Activated CD4-positive, alpha-beta T cell treated with anti-CD3 and anti-CD28 coated beads, Interleukin-2, Interleukin-6, amounts not matched to agents 100 ng/mL and 50 ng/mL, durations not matched to agents 16 hours and 8 hours (primary cell): ENCODE measurements around the gene KHDC4.
A peak's percentile ranks its signal among the peaks of the same experiment; 100 is the strongest.

Experiments
- DNase-seq: peaks from one replicate; pipeline ENCODE4 v3.0.0-alpha.2; 2020

The KHDC4 gene

DNA sequence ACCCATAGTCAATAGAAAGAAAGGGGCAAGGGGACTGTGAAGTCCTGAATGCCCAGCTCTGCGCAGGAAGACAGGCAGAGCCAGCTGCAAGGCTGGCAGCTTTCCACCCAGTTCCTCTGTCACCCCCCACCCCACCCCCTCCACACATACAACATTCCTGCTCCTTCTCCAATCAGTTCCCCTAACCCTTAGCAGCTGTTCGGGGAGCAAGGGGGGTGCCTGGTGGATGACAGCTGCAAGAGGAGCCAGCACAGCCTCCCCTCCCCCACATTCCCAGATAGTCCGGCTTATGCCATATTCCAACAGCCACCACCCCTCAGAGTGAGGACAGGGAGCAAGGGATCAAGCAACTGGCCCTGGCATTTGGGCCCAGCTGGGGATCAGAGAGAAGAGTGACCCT, 34.5 kb upstream of the KHDC4 start:
- DNase-seq = no peak

- no peak for DNase-seq
Observed at GRCh38 chr1:155968051-155968400, 33.8 kb upstream of the KHDC4 start.

DNA sequence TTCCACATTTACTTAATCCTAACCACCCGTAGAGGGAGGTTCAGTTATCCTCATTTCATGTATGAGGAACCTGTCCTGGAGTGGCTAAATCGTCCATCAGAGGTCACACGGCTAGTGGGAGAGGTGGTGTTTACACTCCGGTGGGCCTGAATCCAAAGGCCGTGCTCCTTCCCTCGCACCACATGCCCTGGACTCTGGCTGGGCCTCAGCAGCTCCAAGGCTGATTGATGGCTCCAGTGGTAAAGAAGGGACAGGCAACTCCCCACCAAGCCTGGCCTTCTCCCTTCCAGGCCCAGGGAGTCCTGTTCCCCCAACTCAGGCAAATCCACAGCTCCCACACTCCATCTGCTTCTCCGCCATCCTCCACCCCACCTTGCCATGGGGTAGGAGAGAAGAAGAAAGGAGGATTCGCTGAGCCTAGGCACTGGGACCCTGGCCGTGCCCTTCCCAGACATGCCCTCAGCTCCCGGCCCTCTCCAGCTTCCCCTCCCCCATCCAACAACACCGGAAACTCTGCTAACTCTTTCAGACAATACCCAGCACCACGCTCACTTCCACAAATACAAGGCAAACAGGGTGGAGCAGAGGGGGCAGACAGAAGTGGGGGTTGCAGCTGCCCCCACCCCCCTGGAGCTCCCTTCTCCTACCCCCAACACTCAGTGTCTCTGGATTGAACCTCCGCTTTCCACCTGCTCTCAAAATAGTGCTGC, 33.3 kb upstream of the KHDC4 start:
- no peak for DNase-seq

DNA sequence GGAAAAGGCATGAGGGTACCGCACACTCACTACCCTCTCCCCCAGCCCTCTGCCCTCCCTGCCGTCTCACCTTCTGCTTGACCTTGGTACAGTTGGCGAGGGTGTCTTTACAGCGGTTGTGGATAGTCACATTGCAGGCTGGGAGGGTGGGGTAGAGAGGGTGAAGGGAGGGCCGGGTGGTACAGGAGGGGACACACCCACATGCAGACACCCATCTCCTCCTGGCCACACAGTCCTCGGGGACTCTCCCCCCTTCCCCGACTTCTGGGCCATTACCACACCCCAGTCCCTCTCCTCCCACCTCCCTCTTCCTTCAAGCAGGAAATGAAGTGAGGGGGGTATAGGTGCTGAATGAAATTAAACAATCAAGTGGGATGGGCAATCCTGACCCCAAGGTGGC, 32.5 kb upstream of the KHDC4 start:
- DNase-seq = no peak

- DNase-seq = no peak
Observed at GRCh38 chr1:155966135-155966534, 31.9 kb upstream of the KHDC4 start.

DNA sequence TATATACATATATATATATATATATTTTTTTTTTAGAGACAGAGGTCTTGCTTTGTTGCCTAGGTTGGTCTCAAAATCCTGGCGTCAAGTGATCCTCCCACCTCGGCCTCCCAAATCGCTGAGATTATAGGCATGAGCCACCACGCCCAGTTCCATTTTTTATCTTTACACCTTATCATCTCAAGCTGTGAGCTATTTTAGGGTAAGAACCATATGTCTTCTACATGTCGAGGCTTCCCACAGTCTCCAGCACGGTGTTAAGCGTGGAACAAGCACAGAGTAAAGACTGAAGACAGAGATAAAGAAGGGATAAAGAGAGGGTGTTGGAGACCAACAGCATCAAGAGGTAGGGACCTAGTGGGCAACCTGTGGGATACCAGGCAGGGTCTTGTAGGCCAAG, 30.0 kb upstream of the KHDC4 start:
- no peak for DNase-seq

GRCh38 chr1:155962599-155963211, 28.5 kb upstream of the KHDC4 start:
- DNase-seq = no peak

DNA sequence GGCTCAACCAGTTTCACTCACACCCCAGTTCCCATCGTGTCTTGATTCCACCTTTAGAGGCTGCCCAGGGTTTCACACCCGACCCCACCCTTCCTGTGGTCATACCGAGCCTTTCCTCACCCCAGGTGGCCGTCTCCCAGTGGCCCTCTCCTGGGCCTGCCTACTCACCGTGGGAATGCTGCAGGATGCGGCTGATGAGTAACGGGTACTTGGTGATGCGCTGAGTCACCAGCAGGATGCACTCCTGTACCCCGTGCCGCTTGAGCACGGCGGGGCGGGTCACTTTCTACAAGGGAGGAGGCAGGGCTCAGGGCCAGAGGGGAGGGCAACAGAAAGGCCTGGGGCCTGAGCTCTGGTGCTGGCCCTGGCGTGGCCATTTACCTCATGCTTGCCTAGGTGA, 27.7 kb upstream of the KHDC4 start:
- DNase-seq = peak; percentile 47

GRCh38 chr1:155960081-155960745, 26.0 kb upstream of the KHDC4 start:
- DNase-seq = no peak

- no peak for DNase-seq
Observed at GRCh38 chr1:155957411-155957915, 23.2 kb upstream of the KHDC4 start.

DNA sequence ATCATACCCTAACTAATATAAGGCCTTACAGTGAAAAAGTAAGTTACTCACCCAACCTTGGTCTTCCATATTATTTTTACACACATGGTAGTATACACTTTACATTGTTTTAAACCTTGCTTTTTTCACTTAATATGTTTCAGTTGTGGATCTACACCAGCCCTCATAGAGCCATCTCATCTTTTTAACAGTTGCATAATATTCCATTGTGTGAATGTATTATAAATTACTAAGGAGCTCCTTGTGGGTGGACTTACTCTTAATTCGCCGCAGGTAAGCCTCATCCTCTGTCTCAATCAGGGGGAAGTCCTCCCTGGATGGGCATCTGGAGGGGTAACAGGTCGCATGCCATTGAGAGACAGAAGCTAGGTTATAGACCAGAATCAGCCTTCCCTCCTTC, 20.4 kb upstream of the KHDC4 start:
- DNase-seq = no peak

DNA sequence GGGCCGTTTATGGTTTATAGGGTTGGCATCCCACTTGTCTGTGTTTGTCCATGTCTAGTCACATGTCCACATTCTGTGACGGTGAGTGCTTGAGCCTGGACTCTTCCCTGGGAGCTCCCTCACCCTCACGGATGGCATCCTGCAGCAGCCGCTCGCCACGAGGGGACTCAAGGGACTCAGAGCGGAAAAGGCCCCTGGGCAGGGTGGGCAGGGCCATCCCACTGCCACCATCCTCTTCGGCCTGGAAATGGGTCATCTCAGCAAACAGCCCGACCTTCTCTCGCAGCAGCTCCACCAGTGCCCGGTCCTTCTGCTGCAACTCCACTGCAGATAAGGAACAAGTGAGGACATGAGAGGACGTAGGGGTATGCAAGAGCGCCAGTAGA, 18.3 kb upstream of the KHDC4 start:
- no peak for DNase-seq

DNA sequence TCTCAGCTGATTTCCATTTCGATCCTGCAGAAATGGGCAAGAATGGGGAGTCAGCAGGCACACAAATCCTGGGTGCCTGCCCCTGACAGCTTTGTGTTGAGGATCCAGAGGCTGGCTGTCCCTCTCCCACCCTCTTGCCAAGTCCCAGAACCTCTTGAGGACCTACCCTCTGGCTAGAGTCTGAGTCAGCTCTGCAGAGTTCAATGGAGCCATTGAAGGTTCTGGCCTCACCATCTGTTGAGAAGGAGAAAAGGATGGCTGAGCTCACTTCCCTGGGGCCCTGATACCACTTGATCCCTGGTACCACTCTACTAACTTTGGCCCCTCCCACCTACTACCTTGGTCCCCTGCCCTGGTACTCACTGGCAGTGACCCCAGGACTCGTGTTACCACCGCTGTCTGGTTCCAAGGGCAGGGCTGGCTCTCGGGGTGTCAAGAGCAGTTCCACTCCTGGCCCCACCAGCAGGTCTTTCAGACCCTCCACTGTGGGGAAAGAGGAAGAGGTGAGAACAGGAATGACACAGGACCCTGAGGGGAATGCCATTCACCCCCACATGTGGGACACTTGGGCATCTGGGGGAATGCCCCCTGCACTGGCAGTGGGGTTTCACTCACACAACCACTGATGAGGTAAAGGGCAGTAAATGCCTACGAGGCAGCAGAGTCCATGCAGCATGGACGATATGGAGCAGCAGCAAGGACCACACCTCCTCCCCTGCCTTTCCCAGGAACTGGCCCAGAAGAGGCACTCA, 17.7 kb upstream of the KHDC4 start:
- no peak for DNase-seq

DNA sequence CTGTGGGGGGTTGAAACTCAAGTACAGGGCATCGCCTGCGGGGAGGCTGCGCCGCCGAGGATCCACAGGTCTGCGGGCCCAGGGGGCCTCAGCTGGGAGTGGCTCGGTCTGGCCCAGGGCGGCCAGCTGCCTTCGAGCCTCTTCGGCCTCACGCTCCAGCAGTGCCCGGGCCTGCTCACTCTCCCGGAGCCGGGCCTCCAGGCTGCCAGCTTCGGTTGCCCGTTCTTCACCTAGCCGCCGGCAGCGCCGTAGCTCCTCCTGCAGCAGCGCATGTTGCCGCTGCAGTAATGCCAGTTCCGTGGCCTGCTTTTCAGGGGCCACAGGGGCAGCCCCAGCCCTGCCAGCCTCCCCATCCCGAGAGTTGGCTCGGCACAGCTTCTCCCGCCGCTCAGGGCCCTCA, 16.6 kb upstream of the KHDC4 start:
- DNase-seq = no peak

DNA sequence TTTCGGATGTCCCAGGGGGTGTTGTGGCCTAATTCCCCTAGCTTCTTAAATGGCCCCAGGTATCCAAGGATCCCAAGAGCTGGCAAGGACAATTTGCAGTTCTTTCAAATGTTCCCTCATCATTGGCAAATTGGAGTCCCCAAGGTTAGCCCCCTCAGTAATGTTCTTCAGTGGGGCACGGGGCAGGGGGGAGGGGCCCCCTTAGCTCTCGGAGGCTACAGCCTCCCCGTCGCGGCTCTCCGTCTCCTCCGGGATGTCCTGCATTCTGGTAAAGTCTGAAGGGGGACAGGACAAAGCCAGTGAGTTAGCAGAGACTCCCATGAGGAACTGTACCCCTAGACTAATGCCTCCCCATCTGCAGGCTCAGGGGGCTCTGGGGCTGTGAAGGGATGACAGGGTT, 13.5 kb upstream of the KHDC4 start:
- no peak for DNase-seq

DNA sequence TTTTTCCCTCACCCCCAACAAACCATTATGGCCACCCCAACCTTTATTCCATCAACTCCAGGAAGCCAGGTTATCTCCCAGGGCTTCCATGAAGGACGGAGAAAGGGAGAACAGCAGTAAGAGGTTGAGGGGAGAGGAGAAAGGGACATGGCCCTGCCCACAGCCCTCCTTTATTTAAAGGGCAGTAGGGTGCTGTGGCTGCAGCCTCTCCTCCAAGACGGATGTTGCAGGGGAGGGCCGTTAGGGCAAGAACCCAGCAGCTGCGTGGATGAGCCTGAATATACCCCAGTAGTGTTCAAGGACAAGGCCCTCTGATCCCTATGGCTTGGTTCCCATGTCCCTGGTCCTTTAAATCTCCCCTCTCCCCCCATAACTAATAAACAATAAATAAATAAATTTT, 13.1 kb upstream of the KHDC4 start:
- DNase-seq = no peak

GRCh38 chr1:155946633-155947219, 12.5 kb upstream of the KHDC4 start:
- DNase-seq = no peak

DNA sequence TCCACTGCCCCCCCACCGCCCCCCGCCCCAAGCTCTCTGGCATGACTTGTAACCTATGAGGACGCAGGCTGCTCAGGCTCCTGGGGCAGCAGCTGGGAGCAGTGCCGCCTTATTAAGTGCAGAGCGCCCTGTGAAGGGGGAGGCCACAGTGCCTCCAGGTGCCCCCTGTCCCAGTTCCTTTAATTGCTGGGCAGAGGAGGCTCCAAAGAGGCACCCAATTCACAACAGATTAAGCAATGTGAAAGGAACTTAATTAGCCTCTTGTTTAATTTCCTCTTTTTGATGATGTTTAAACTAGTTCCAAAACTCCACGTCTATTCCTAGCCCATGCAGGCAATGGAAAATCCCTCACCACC, 10.2 kb upstream of the KHDC4 start:
- DNase-seq = no peak

DNA sequence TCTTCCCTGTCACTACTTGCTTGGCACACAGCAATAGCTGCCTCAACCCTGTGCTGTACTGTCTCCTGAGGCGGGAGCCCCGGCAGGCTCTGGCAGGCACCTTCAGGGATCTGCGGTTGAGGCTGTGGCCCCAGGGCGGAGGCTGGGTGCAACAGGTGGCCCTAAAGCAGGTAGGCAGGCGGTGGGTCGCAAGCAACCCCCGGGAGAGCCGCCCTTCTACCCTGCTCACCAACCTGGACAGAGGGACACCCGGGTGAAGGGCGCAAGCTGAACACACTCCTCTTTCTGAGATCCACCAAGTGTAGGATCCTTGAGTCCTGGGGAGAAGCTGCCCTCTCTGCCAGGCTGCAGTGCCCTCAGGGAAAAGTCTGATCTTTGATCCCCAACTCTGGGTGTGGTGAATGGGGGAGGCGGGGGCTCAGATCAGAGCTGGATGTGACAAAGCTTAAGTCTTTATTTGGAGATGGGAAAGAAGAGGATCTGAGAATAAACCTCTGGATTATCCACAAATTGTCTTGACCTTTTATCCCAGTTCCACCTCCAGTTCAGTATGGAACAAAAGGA, 8.4 kb upstream of the KHDC4 start:
- no peak for DNase-seq

GRCh38 chr1:155941845-155942531, 7.8 kb upstream of the KHDC4 start:
- DNase-seq = no peak

GRCh38 chr1:155940993-155941844, 7.0 kb upstream of the KHDC4 start, which contains the start of gene RXFP4:
Gene RXFP4, plus strand, starts transcription at chr1:155941638. Its CDS starts 72 bp downstream, at chr1:155941710.
- no peak for DNase-seq
